ENCODE results near the gene TANK. TPM values are rescaled to one million over a fixed set of nuclear protein-coding genes. Genes with fewer than 3 reads are reported as not detected.
"Not testable (repeated sequence)": the region's sequence is repeated elsewhere in the genome, so short reads cannot be mapped to it uniquely, and the experiment has no call there.

The TANK gene
- total RNA-seq, 4 donors from 2014 or later = 57.0 to 76.1 (median 69.7) TPM

- H3K27ac ChIP-seq (replicated peaks in 1 of 4) = no peak overlapping the region
- 84% methylated on average over 4 of the region's 4 CpGs for WGBS
- TF ChIP-seq CTCF (IDR thresholded peaks at IDR 0.05) (no peak), POLR2A (IDR thresholded peaks at IDR 0.05; ENCODE audit: low read depth) (no peak), EP300 (IDR thresholded peaks at IDR 0.05) (no peak)
- no peaks in the 10 kb centered on the region for H3K27me3 ChIP-seq
- intact Hi-C loops (cut with DNase I) = no loop called here
- DNase-seq (ENCODE audit: extremely low spot score) = no peak
- no peaks in the 10 kb centered on the region for H3K4me1 ChIP-seq
- H3K36me3 ChIP-seq = peaks cover 22 to 42% (median 31%) of the 10 kb centered on the region in 4 donors
- H3K4me3 ChIP-seq = no peak overlapping the region
- H3K9me3 ChIP-seq = no peaks in the 10 kb centered on the region
Measured at GRCh38 chr2:161178756-161179155, 18.5 kb downstream of the TANK start.

- no peaks in the 10 kb centered on the region for H3K27me3 ChIP-seq
- no peak for DNase-seq (ENCODE audit: extremely low spot score)
- H3K4me1 ChIP-seq = no peaks in the 10 kb centered on the region
- H3K36me3 ChIP-seq = peaks cover 0 to 16% (median 7%) of the 10 kb centered on the region in 4 donors
- no peak for TF ChIP-seq POLR2A (IDR thresholded peaks at IDR 0.05; ENCODE audit: low read depth)
- TF ChIP-seq CTCF (IDR thresholded peaks at IDR 0.05) = no peak
- TF ChIP-seq POLR2AphosphoS5 (IDR thresholded peaks at IDR 0.05) = no peak
- TF ChIP-seq EP300 (IDR thresholded peaks at IDR 0.05) = no peak
- intact Hi-C loops (cut with DNase I) = no loop called here
- H3K27ac ChIP-seq (replicated peaks in 1 of 4) = no peak overlapping the region
- no peak overlapping the region for H3K4me3 ChIP-seq
- H3K9me3 ChIP-seq = no peaks in the 10 kb centered on the region
Measured at GRCh38 chr2:161190050-161190449, 29.8 kb downstream of the TANK start.

GRCh38 chr2:161195602-161196001 is 35.4 kb downstream of the TANK start:
- WGBS = 94% methylated on average over 4 of the region's 4 CpGs
- H3K9me3 ChIP-seq; H3K27me3 ChIP-seq; DNase-seq (ENCODE audit: extremely low spot score); intact Hi-C loops (cut with DNase I); H3K4me1 ChIP-seq; H3K27ac ChIP-seq (replicated peaks in 1 of 4); H3K4me3 ChIP-seq: not testable (repeated sequence)
- peaks cover 0 to 18% (median 6%) of the 10 kb centered on the region in 4 donors for H3K36me3 ChIP-seq

GRCh38 chr2:161199912-161200701 is 39.9 kb downstream of the TANK start:
- peaks cover 0 to 5% (median 3%) of the 10 kb centered on the region in 4 donors for H3K4me1 ChIP-seq
- H3K27me3 ChIP-seq = no peaks in the 10 kb centered on the region
- 90% methylated on average over 4 of the region's 4 CpGs for WGBS
- H3K9me3 ChIP-seq = no peaks in the 10 kb centered on the region
- H3K27ac ChIP-seq (replicated peaks in 1 of 4) = no peak overlapping the region
- no peak for DNase-seq (ENCODE audit: extremely low spot score)
- no peak overlapping the region for H3K4me3 ChIP-seq
- intact Hi-C loops (cut with DNase I) = no loop called here
- H3K36me3 ChIP-seq = peaks cover 0 to 31% (median 14%) of the 10 kb centered on the region in 4 donors
- TF ChIP-seq POLR2A (IDR thresholded peaks at IDR 0.05; ENCODE audit: low read depth) (no peak), EP300 (IDR thresholded peaks at IDR 0.05) (no peak), CTCF (IDR thresholded peaks at IDR 0.05) (no peak), POLR2AphosphoS5 (IDR thresholded peaks at IDR 0.05) (no peak)

GRCh38 chr2:161204846-161205245 is 44.6 kb downstream of the TANK start:
- no peaks in the 10 kb centered on the region for H3K9me3 ChIP-seq
- H3K4me3 ChIP-seq = no peak overlapping the region
- no peaks in the 10 kb centered on the region for H3K27me3 ChIP-seq
- DNase-seq (ENCODE audit: extremely low spot score) = no peak
- no peak overlapping the region for H3K27ac ChIP-seq (replicated peaks in 1 of 4)
- intact Hi-C loops (cut with DNase I) = no loop called here
- WGBS = 89% methylated on average over 3 of the region's 3 CpGs
- H3K4me1 ChIP-seq = peaks cover 0 to 6% (median 1%) of the 10 kb centered on the region in 4 donors
- TF ChIP-seq CTCF (IDR thresholded peaks at IDR 0.05) (no peak), POLR2A (IDR thresholded peaks at IDR 0.05; ENCODE audit: low read depth) (no peak), EP300 (IDR thresholded peaks at IDR 0.05) (no peak), POLR2AphosphoS5 (IDR thresholded peaks at IDR 0.05) (no peak)
- peaks cover 0 to 41% (median 16%) of the 10 kb centered on the region in 4 donors for H3K36me3 ChIP-seq

Measured in esophagus muscularis mucosa (tissue), 4 donors.